Naive thymus-derived CD4-positive, alpha-beta T cell (primary cell): ENCODE results near the gene ACER2. TPM values are rescaled to one million over a fixed set of nuclear protein-coding genes. Genes with fewer than 3 reads are reported as not detected.
A peak's percentile ranks its signal among the peaks of the same experiment; 100 is the strongest.

ENCODE experiments used
- ATAC-seq: fragments of 150-1000 bp; cut with Tn5 transposase; 2 replicates; pipeline ENCODE4 v1.10.0; 2021; ENCODE audit warnings: mild to moderate bottlenecking, moderate library complexity
- CTCF ChIA-PET: fragments of 350-600 bp; sonication (Branson Sonifier 250); formaldehyde crosslinking; loops from one replicate; lab custom pipeline; 2021; ENCODE audit warnings: antibody characterized with exemption; lab: Charles Lee
- POLR2A ChIA-PET: fragments of 350-600 bp; sonication (Branson Sonifier 250); formaldehyde crosslinking; loops from one replicate; lab custom pipeline; 2021; ENCODE audit warnings: antibody characterized with exemption, inconsistent platforms; lab: Charles Lee
- DNase-seq, 9 donors: peaks; one replicate each; pipeline versions ENCODE4 v3.0.0 to v3.0.0-alpha.2; 2020 to 2022; ENCODE audit warnings: mixed read lengths in 1 of 9
- H3K27ac ChIP-seq: one replicate; pipeline ENCODE4 v1.7.0; 2013; ENCODE audit warnings: mild to moderate bottlenecking, low read depth, low read length, moderate library complexity
- H3K27me3 ChIP-seq, 2 donors: one replicate each; pipeline ENCODE4 v1.7.0; 2013; ENCODE audit warnings: low read length in 2 of 2, mild to moderate bottlenecking in 2 of 2, moderate library complexity in 2 of 2; ENCODE audit not compliant: control insufficient read depth in 2 of 2, insufficient read depth in 2 of 2
- H3K36me3 ChIP-seq, 3 experiments: 1 replicate in 2 of 3; 2 replicates in 1 of 3; pipeline ENCODE4 v1.7.0; 2013; ENCODE audit warnings: low read length in 3 of 3, mild to moderate bottlenecking in 3 of 3, moderate library complexity in 1 of 3; ENCODE audit not compliant: insufficient read depth in 3 of 3, control insufficient read depth in 2 of 3
- H3K4me1 ChIP-seq, 2 donors: one replicate each; pipeline ENCODE4 v1.7.0; 2013; ENCODE audit warnings: low read length in 2 of 2, mild to moderate bottlenecking in 2 of 2, moderate library complexity in 1 of 2; ENCODE audit not compliant: control insufficient read depth in 2 of 2, insufficient read depth in 2 of 2
- H3K4me3 ChIP-seq: 2 replicates; pipeline ENCODE4 v1.7.0; 2013; ENCODE audit warnings: mild to moderate bottlenecking, low read length
- H3K9me3 ChIP-seq, 3 experiments: 1 replicate in 2 of 3; 2 replicates in 1 of 3; pipeline ENCODE4 v1.7.0; 2013; ENCODE audit warnings: low read length in 3 of 3; ENCODE audit not compliant: control insufficient read depth in 2 of 3
- H3K27ac Mint-ChIP-seq, 9 donors: one replicate each; pipeline ENCODE4 v1.8.0; 2020 to 2022; ENCODE audit warnings: mixed read lengths in 9 of 9, mild to moderate bottlenecking in 8 of 9, moderate library complexity in 5 of 9, inconsistent platforms in 2 of 9
- H3K27me3 Mint-ChIP-seq, 5 donors: one replicate each; pipeline ENCODE4 v1.8.0; 2021 to 2022; ENCODE audit warnings: mixed read lengths in 5 of 5, mild to moderate bottlenecking in 1 of 5
- H3K36me3 Mint-ChIP-seq, 5 donors: one replicate each; pipeline ENCODE4 v1.8.0; 2020 to 2022; ENCODE audit warnings: mixed read lengths in 5 of 5, mild to moderate bottlenecking in 3 of 5, inconsistent platforms in 1 of 5
- H3K4me1 Mint-ChIP-seq, 7 donors: one replicate each; pipeline ENCODE4 v1.8.0; 2020 to 2022; ENCODE audit warnings: mixed read lengths in 7 of 7, mild to moderate bottlenecking in 3 of 7, inconsistent platforms in 1 of 7
- H3K4me3 Mint-ChIP-seq, 10 donors: one replicate each; pipeline ENCODE4 v1.8.0; 2020 to 2022; ENCODE audit warnings: mild to moderate bottlenecking in 10 of 10, mixed read lengths in 10 of 10, moderate library complexity in 6 of 10, inconsistent platforms in 2 of 10
- H3K9me3 Mint-ChIP-seq, 11 donors: one replicate each; pipeline ENCODE4 v1.8.0; 2020 to 2022; ENCODE audit warnings: mixed read lengths in 11 of 11, mild to moderate bottlenecking in 4 of 11, inconsistent platforms in 1 of 11, moderate library complexity in 1 of 11
- intact Hi-C, 2 donors: fragments of 100-400 bp; cut with micrococcal nuclease; formaldehyde crosslinking; loops; one replicate each; pipeline ENCODE4 v1.15.1; 2023
- polyA plus RNA-seq, 2 donors: library from polyadenylated mRNA; unstranded; fragments of 300-500 nt; fragmentation: Illumina TruSeq; gene quantifications; one replicate each; pipeline ENCODE4 v1.2.3, GENCODE V29; 2021
- total RNA-seq, 6 experiments: library from RNA in 5 of 6; stranded (reverse) in 5 of 6; gene quantifications; 1 replicate in 5 of 6; 2 replicates in 1 of 6; pipeline ENCODE4 v1.2.3 and lab custom pipeline; 2021 to 2026

The ACER2 gene
- total and polyA plus RNA-seq, 7 experiments from 2014 or later = 0.31 to 5.7 (median 2.5) TPM

GRCh38 chr9:19376931-19377330 lies 31.9 kb upstream of the ACER2 start:
- H3K4me1 ChIP-seq = peaks cover 13 to 24% of the 10 kb centered on the region in 2 donors
- no peak for ATAC-seq
- ChIA-PET POLR2A (no interaction called here), CTCF (interaction anchor here (0.7 kb wide), 1 partner anchor 61 kb away, joined by 6 read pairs; no protein-coding TSS in a partner anchor)
- no peaks in the 10 kb centered on the region for H3K27me3 ChIP-seq
- H3K27ac ChIP-seq = peak overlapping the region; percentile 84
- Mint-ChIP-seq H3K36me3 (peaks cover 7 to 53% (median 29%) of the 10 kb centered on the region in 5 donors), H3K4me3 (peak overlapping the region in 5 of 10 donors; percentile 13 to 96 (median 15)), H3K4me1 (peaks cover 29 to 49% (median 39%) of the 10 kb centered on the region in 7 donors), H3K27ac (peak overlapping the region in 2 of 9 donors; percentile 38 to 41), H3K27me3 (no peaks in the 10 kb centered on the region), H3K9me3 (peaks cover 0 to 8% (median 0%) of the 10 kb centered on the region in 11 donors)
- H3K9me3 ChIP-seq = no peaks in the 10 kb centered on the region
- peaks cover 19 to 54% (median 29%) of the 10 kb centered on the region in 3 experiments for H3K36me3 ChIP-seq
- intact Hi-C loops = no loop called here
- no peak overlapping the region for H3K4me3 ChIP-seq
- no peak for DNase-seq

GRCh38 chr9:19378164-19378563 lies 30.6 kb upstream of the ACER2 start:
- DNase-seq (no peak), ATAC-seq (no peak)
- intact Hi-C loops = loop anchor here in 1 of 2 donors (1.0 kb wide), 1 partner anchor 10 kb away; no protein-coding TSS in a partner anchor
- H3K4me1 Mint-ChIP-seq = peaks cover 30 to 50% (median 41%) of the 10 kb centered on the region in 7 donors
- H3K27me3 Mint-ChIP-seq = no peaks in the 10 kb centered on the region
- Histone ChIP-seq H3K36me3 (peaks cover 19 to 48% (median 29%) of the 10 kb centered on the region in 3 experiments), H3K4me3 (no peak overlapping the region), H3K27ac (peak overlapping the region; percentile 84), H3K9me3 (no peaks in the 10 kb centered on the region), H3K27me3 (no peaks in the 10 kb centered on the region), H3K4me1 (peaks cover 13 to 24% of the 10 kb centered on the region in 2 donors)
- peak overlapping the region; percentile 35 to 99 (median 96) for H3K4me3 Mint-ChIP-seq
- CTCF ChIA-PET = no interaction called here
- POLR2A ChIA-PET = interaction anchor here (0.6 kb wide), 1 partner anchor 255 kb away, joined by 3 read pairs; no protein-coding TSS in a partner anchor
- H3K36me3 Mint-ChIP-seq = peaks cover 7 to 53% (median 29%) of the 10 kb centered on the region in 5 donors
- peak overlapping the region; percentile 23 to 100 (median 98) for H3K27ac Mint-ChIP-seq
- H3K9me3 Mint-ChIP-seq = peaks cover 0 to 8% (median 0%) of the 10 kb centered on the region in 11 donors

GRCh38 chr9:19378647-19379046 lies 30.2 kb upstream of the ACER2 start:
- Histone ChIP-seq H3K4me3 (peak overlapping the region; percentile 89), H3K27ac (peak overlapping the region; percentile 84), H3K36me3 (peaks cover 19 to 48% (median 29%) of the 10 kb centered on the region in 3 experiments), H3K9me3 (no peaks in the 10 kb centered on the region), H3K27me3 (no peaks in the 10 kb centered on the region), H3K4me1 (peaks cover 13 to 24% of the 10 kb centered on the region in 2 donors)
- intact Hi-C loops = loop anchor here in 1 of 2 donors (1.0 kb wide), 1 partner anchor 10 kb away; no protein-coding TSS in a partner anchor
- no peak for DNase-seq
- Mint-ChIP-seq H3K4me1 (peaks cover 30 to 50% (median 41%) of the 10 kb centered on the region in 7 donors), H3K27me3 (no peaks in the 10 kb centered on the region), H3K27ac (peak overlapping the region; percentile 97 to 100 (median 99)), H3K4me3 (peak overlapping the region; percentile 92 to 99 (median 98)), H3K36me3 (peaks cover 7 to 51% (median 29%) of the 10 kb centered on the region in 5 donors), H3K9me3 (peaks cover 0 to 8% (median 0%) of the 10 kb centered on the region in 11 donors)
- CTCF ChIA-PET = no interaction called here
- POLR2A ChIA-PET = interaction anchor here (0.7 to 2.3 kb wide), 6 partner anchors 9 to 252 kb away, joined by 4 to 21 read pairs (median 11); partner anchors contain the start of genes ACER2 and DENND4C
- no peak for ATAC-seq

- Histone ChIP-seq H3K4me3 (peak overlapping the region; percentile 89), H3K4me1 (peaks cover 13 to 24% of the 10 kb centered on the region in 2 donors), H3K27me3 (no peaks in the 10 kb centered on the region), H3K9me3 (no peaks in the 10 kb centered on the region), H3K36me3 (peaks cover 19 to 45% (median 25%) of the 10 kb centered on the region in 3 experiments), H3K27ac (peak overlapping the region; percentile 84)
- Mint-ChIP-seq H3K4me1 (peaks cover 29 to 50% (median 41%) of the 10 kb centered on the region in 7 donors), H3K4me3 (peak overlapping the region; percentile 92 to 99 (median 98)), H3K27ac (peak overlapping the region; percentile 97 to 100 (median 99)), H3K27me3 (no peaks in the 10 kb centered on the region), H3K9me3 (peaks cover 0 to 8% (median 0%) of the 10 kb centered on the region in 11 donors), H3K36me3 (peaks cover 7 to 49% (median 29%) of the 10 kb centered on the region in 5 donors)
- DNase-seq (peak in 2 of 9 donors; percentile 9 to 14), ATAC-seq (no peak)
- ChIA-PET CTCF (no interaction called here), POLR2A (interaction anchor here (0.6 to 2.3 kb wide), 17 partner anchors 9 to 330 kb away, joined by 3 to 21 read pairs (median 4); partner anchors contain the start of genes ACER2, DENND4C and RRAGA)
- intact Hi-C loops = no loop called here
Measured at GRCh38 chr9:19379283-19379682, 29.5 kb upstream of the ACER2 start.

- Mint-ChIP-seq H3K27ac (peak overlapping the region; percentile 97 to 100 (median 99)), H3K4me1 (peaks cover 29 to 50% (median 41%) of the 10 kb centered on the region in 7 donors), H3K36me3 (peaks cover 7 to 49% (median 29%) of the 10 kb centered on the region in 5 donors), H3K27me3 (no peaks in the 10 kb centered on the region), H3K9me3 (peaks cover 0 to 8% (median 0%) of the 10 kb centered on the region in 11 donors), H3K4me3 (peak overlapping the region; percentile 92 to 99 (median 98))
- Histone ChIP-seq H3K4me1 (peaks cover 13 to 24% of the 10 kb centered on the region in 2 donors), H3K4me3 (peak overlapping the region; percentile 89), H3K27ac (peak overlapping the region; percentile 84), H3K9me3 (no peaks in the 10 kb centered on the region), H3K36me3 (peaks cover 19 to 41% (median 21%) of the 10 kb centered on the region in 3 experiments), H3K27me3 (no peaks in the 10 kb centered on the region)
- POLR2A ChIA-PET = interaction anchor here (0.6 to 2.3 kb wide), 26 partner anchors 10 to 330 kb away, joined by 3 to 21 read pairs (median 4); partner anchors contain the start of genes ACER2, DENND4C and RRAGA
- ATAC-seq = peak; percentile 59
- intact Hi-C loops = loop anchor here (1.0 to 2.0 kb wide), 10 partner anchors 29 to 1956 kb away; partner anchors contain the start of genes DENND4C (in 2 of the 2), HAUS6 (in 2 of the 2), PLIN2 (in 2 of the 2) and RRAGA (in 2 of the 2)
- CTCF ChIA-PET = no interaction called here
- DNase-seq = peak in 1 of 9 donors; percentile 39
Measured at GRCh38 chr9:19379697-19380046, 29.1 kb upstream of the ACER2 start.

- ATAC-seq (no peak), DNase-seq (no peak)
- Histone ChIP-seq H3K36me3 (peaks cover 15 to 31% (median 19%) of the 10 kb centered on the region in 3 experiments), H3K9me3 (no peaks in the 10 kb centered on the region), H3K27me3 (no peaks in the 10 kb centered on the region), H3K27ac (peak overlapping the region; percentile 84), H3K4me1 (peaks cover 13 to 24% of the 10 kb centered on the region in 2 donors), H3K4me3 (peak overlapping the region; percentile 89)
- H3K4me1 Mint-ChIP-seq = peaks cover 29 to 49% (median 41%) of the 10 kb centered on the region in 7 donors
- H3K27ac Mint-ChIP-seq = peak overlapping the region; percentile 97 to 100 (median 99)
- POLR2A ChIA-PET = interaction anchor here (0.8 to 2.3 kb wide), 13 partner anchors 11 to 332 kb away, joined by 3 to 21 read pairs (median 5); partner anchors contain the start of genes ACER2, DENND4C and RRAGA
- H3K36me3 Mint-ChIP-seq = peaks cover 7 to 44% (median 24%) of the 10 kb centered on the region in 5 donors
- peak overlapping the region; percentile 92 to 99 (median 98) for H3K4me3 Mint-ChIP-seq
- peaks cover 0 to 8% (median 0%) of the 10 kb centered on the region in 11 donors for H3K9me3 Mint-ChIP-seq
- no peaks in the 10 kb centered on the region for H3K27me3 Mint-ChIP-seq
- CTCF ChIA-PET = no interaction called here
- intact Hi-C loops = loop anchor here (1.0 to 2.0 kb wide), 10 partner anchors 28 to 1955 kb away; partner anchors contain the start of genes DENND4C (in 2 of the 2), HAUS6 (in 2 of the 2), PLIN2 (in 2 of the 2) and RRAGA (in 2 of the 2)
Measured at GRCh38 chr9:19380826-19381075, 28.1 kb upstream of the ACER2 start.
